Upper lobe of left lung (tissue), 4 donors: ENCODE data around the gene SAMD11.

Experiments
- CTCF ChIP-seq, 6 experiments: fragments of 450-650 bp in 4 of 6; fragments of 200-600 bp in 2 of 6; sonication (generic) in 2 of 6; IDR thresholded peaks; one replicate each; pipeline ENCODE4 v1.5.1; 2016 to 2019; ENCODE audit warnings: antibody characterized with exemption in 6 of 6
- EP300 ChIP-seq, 4 donors: sonication (generic); formaldehyde crosslinking; IDR thresholded peaks; one replicate each; pipeline ENCODE4 v1.5.1; 2017; ENCODE audit warnings: antibody characterized with exemption in 4 of 4, control low read depth in 2 of 4
- POLR2A ChIP-seq, 4 donors: fragments of 450-650 bp; IDR thresholded peaks; one replicate each; pipeline ENCODE4 v1.5.1; 2016 to 2017; ENCODE audit warnings: antibody characterized with exemption in 4 of 4, mild to moderate bottlenecking in 2 of 4
- POLR2AphosphoS5 ChIP-seq, 2 donors: sonication (generic); formaldehyde crosslinking; IDR thresholded peaks; one replicate each; pipeline ENCODE4 v1.5.1; 2017; ENCODE audit warnings: antibody characterized with exemption in 2 of 2

GRCh38 chr1:964691-965525 lies 41.2 kb downstream of the SAMD11 start:
- no peak for TF ChIP-seq CTCF (IDR thresholded peaks at IDR 0.05)
- no peak for TF ChIP-seq POLR2AphosphoS5 (IDR thresholded peaks at IDR 0.05)
- no peak for TF ChIP-seq EP300 (IDR thresholded peaks at IDR 0.05)
- no peak for TF ChIP-seq POLR2A (IDR thresholded peaks at IDR 0.05)
